Right kidney (tissue), 1 donor: ENCODE results near the gene PRMT3.
"Not testable (repeated sequence)": the region's sequence is repeated elsewhere in the genome, so short reads cannot be mapped to it uniquely, and the experiment has no call there.

ENCODE experiments used
- DNase-seq: peaks from one replicate; pipeline ENCODE4 v3.0.0-alpha.2; 2016

The PRMT3 gene

DNA sequence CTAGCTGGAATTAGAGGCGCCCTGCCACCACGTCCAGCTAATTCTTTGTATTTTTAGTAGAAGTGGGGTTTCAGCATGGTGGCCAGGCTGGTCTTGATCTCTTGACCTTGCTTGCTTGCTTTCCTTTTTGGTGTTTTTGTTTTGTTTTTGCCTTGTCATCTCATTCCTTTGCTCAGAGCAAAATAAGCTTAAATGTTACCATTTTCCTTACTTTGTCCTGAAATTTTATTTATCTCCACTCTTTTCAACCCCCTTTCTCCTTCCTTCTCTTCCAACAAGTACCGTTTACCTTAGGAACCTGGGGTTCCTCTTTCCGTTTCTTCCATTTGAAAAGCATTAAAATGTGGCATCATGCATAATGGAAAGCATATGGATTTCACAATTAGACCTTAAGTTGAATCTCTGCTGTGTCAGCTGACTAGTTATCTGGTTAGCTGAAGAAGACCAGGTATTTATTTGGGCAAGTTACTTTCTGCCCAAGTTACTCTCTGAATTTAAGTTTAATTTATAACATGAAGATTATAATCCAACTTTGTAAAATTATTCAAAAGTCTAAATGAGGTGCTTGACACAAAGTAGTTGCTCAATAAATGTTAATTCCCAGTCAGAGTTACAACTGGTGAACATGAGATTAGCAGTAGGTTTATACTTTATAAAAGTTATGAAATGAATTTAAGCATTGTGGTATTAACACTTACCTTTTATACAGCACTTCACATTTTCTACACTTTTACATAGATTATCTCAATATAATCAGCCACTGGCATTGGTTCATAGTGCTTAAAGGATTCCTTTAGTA, 69.7 kb downstream of the PRMT3 start:
- no peak for DNase-seq

DNA sequence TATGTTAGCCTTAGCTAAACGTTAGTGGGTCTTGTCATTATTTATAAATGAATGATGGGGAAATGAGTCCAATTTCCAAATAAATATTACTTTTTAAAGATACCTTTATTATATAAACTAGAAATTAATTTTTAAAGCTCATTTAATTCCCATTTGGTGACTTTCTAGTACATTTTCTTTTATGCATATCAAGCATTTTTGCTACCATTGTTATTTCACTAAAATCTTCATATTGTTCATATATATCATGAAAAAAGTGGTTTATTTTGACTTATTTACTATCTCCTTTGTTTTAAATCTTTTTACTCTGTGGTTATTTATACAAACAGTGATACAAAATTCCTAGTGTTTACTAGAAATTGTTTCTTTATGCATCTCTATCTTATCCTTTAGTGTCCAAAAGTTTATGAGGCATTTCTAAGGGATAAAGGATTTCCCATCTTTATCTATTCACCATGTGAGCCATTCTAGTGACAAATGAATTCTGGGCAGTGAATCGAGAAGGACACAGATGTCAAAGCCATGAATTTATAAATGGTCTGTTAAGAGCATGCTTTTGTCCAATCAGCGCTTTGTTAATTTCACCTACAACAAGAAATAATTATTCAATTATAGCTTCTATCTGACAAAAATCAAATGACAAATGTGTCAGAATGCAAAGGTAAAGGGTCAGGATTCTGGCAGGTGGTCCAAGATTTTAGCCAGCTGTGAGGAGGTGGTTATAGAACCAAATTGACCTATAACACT, 70.6 kb downstream of the PRMT3 start:
- DNase-seq: no peak

DNA sequence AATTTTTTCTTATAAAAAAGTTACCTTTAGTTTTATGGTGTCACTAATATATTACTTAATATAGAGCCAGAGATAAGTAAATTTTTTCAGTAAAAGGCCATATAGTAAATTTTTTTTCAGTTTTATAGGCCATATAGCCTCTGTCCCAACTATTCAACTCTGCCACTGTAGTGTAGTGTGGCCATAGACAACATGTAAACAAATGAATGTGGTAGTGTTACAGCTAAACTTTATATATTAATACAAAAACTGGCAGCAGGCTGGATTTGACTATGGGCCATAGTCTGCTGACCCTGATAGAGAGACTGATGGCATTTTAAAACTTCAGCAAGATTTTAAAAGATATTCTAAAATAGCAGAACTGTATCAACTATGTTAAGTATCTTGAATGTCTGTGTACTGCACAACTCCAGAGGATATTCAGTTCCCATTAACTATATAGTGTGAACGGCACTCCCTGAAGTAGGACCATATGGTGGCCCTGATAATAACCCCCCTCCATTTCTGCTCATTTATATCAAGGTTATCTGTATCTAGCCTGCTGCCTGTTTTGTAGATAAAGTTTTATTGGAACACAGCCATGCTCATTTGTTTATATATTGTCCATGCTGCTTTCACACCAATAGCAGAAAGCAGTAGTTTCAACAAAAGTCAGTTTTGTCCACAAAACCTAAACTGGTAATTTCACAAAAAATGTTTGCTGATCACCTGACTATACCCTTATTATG, 71.6 kb downstream of the PRMT3 start:
- DNase-seq: no peak

DNA sequence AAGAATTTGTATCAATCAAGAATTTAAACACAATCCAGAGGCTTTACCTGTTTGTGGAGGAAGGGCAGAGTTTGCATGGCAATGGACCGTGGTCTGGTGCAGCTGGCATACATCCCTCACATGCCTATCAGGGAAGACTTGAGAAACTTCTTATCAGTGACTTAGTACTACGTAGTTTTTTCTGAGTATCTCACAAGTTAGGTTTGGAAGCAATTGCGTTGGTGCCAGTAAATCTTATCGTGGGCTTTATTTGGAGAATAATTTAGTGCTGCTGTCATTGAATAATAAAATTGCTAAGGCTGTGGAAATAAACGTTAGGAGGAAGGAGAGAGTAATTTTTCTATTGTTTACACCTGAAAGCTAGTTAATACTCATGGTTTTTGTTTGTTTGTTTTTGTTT, 72.3 kb downstream of the PRMT3 start:
- DNase-seq: no peak

DNA sequence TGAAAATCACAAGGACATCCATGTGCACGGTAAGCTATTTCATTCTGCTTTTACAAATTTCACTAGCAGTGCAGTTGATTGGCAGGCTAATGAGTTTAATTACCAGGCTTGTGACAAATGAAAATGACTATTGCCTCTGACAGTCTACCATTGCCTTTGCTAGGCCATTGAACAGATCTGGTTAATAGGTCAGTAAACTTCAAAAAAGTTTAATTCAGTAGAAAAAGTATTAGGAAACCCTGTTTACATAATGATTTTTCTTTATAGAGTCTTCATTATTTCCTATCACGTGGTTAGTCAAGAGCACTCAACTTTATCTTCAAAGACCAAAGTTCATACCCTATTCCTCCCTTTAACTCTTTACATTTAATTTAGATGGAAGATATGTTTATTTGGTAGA, 77.0 kb downstream of the PRMT3 start:
- DNase-seq: no peak

DNA sequence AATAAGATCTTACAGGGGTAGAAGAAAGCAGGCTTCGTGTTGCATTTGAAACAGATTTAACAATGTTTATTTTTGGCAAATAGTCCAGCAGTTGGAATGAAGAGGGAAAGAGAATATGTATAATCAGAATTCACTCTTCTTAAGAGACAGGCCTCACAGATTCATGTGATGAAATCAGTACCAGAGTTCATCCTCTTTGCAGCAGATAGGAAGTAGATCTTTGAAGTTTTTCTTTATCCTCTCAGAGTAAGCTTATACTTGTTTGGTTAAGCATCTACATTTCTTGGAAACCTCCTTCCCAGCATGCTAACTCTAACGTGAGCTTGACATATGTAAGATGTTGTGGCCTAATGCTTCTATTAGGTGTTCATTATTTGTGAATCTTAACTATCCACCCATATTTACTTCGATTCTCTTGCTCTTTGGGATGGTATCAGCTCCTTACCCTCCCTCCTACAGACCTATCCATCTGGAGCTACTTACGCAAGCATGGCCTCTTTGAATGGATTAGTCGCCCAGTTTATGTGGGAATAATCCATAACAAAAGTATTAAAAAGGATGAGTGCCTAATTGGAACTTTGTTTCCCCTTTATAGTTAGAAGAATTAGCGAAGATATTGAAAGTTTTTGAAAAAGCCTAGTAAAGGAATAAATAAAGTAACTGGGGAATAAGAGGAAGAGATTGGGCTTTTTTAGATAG, 80.1 kb downstream of the PRMT3 start:
- no peak for DNase-seq

DNA sequence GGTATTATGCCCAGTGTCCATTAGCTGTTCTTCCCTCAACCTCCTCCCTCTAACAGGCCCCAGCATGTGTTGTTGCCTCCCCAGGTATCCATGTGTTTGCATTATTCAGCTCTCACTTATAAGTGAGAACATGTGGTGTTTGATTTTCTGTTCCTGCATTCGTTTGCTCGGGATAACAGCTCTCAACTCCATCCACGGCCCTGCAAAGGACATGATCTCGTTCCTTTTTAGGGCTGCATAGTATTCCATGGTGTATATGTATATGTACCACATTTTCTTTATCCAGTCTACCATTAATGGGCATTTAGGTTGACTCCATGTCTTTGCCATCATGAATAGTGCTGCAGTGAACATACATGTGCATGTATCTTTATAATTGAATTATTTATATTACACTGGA, 82.8 kb downstream of the PRMT3 start:
- no peak for DNase-seq

DNA sequence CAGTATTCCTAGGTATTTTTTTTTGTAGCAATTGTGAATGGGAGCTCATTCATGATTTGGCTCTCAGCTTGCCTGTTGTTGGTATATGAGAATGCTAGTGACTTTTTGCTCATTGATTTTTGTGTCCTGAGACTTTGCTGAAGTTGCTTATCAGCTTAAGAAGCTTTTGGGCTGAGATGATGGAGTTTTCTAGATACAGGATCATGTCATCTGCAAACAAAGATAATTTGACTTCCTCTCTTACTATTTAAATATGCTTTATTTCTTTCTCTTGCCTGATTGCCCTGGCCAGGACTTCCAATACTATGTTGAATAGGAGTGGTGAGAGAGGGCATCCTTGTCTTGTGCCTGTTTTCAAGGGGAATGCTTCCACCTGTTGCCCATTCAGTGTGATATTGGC, 84.4 kb downstream of the PRMT3 start:
- not testable (repeated sequence) for DNase-seq

DNA sequence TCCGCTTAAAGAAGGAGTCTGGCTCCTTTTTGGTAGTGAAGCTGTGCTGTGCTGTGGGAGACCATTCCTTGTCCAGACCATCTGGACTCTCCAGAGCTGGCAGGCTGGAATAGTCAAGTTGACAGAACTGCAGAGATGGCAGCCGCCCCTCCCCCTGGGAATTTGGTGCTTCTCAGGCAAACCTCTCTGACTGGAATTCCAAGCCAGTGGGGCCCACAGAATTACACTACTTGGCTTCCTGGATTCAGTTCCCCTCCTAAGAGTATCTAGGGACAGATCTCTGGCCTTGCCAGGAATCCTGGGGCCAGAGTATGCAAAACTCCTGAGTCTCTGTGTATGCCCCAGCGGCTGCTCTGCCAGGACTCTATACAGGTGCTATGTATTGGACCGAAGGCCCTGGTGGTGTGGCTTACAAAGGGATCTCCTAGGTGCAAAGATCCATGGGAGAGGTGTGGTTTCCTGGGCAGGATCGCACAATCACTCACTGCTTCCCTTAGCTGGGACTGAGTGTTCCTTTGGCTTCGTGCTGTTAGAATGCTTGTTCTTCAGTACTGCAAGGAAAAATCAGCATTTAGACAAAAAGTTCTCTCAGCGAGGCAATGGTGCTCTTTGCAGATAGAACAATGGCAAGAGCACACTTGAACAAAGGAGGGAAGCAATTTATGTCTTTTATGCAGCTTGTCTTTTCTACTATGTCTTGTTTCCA, 86.8 kb downstream of the PRMT3 start:
- no peak for DNase-seq

DNA sequence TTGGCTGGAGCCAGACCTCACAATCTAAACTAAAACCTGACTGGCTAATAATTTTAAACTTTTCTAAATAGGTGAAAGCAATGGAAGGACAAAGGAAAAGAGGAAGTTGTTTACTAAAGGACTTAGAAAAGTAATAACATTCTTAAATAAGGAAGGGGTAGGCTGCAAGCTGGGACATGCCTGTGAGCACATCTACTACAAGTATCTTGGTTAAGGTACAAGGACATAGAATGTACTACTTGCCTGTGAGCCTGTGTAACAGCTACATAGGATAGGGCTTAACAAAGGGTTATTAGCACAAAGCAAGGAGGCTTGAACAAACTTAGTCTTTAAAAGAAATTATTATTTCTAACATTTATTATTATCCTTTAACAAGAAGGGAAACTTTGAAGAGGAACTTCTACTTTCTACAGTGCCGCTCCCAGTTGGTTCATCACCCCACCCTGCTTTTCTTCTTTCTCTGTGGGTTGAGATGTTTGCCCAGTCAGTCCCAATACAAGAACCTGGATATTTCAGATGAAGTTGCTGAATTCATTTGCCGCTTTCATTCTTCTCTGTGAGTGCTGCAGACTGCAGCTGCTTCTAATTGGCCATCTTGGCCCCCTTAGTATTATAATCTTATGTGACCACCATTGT, 87.5 kb downstream of the PRMT3 start:
- DNase-seq: no peak

DNA sequence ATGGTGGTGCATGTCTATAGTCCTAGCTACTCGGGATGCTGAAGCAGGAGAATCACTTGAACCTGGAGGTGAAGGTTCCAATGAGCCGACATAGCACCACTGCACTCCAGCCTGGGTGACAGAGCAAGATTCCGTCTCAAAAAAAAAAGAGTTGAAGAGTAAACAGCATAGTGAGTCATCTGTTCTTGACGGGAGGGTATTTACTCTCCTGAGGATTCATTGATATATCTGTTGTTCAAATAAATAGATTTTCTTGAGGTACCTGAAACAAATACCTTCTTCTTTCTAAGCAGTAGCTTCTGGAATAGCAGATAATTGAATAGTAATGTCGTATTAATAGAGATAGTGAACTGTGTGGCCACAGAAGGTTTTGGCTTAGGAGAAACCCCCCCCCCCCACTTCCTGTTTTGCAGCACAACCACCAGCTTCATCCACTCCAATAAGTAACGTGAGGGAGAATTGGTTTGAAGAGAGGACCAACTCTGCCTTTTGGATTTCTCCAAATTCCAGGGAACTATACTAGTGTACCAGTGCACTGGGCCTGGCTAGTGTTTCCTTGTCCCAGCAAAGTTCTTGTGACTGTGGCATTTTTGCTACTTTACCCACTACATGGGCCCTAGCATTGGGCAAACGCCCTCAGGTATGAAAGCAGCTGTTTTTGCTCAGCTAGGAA, 90.0 kb downstream of the PRMT3 start:
- DNase-seq: no peak

DNA sequence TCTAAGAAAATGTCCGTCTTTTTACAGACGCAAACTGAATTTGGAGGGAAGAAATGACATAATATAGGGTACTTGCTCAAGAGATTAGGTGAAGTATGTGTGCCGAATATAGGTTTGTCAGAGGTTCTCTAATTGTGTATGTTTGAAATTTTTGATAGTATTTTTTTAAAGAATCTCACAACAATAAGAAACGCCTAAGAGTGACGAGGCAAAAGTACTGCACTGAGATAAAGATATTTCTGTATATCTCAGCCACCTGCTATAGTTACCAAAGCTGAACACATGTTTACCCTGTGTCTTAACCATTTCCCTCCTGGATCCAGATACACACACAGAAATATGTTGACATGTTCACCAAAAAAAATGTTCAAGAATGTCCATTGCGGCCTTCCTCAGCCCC, 92.0 kb downstream of the PRMT3 start:
- DNase-seq: no peak

DNA sequence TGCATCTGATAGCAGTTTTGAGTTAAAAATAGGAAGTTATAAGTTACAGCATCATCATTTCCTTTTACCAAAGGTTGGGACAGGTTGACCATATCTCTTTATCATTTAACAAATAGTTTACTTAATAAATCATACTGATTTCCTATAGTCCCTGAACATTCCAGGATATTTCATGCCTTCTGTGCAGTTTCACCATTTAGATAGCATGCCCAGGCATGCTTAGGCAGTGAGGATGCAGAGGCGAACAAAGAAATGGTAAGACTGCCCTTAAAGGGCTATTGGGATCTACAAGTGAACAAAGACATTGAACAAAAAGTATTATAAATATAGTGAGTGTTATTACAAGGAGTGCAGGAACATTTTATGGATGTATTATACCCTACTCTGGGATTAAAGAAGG, 96.4 kb downstream of the PRMT3 start:
- no peak for DNase-seq

DNA sequence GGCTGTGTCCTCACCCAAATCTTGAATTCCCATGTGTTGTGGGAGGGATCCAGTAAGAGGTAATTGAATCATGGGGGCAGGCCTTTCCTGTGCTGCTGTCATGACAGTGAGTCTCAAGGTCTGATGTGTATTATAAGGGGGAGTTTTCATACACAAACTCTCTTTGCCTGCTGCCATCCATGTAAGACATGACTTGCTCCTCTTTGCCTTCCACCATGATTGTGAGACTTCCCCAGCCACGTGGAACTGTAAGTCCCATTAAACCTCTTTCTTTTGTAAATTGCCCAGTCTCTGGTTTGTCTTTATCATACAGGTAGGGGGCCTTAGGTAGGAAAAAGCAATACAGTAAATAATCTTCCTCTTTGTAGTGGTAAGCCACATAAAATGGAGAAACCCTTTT, 96.9 kb downstream of the PRMT3 start:
- DNase-seq: not testable (repeated sequence)

DNA sequence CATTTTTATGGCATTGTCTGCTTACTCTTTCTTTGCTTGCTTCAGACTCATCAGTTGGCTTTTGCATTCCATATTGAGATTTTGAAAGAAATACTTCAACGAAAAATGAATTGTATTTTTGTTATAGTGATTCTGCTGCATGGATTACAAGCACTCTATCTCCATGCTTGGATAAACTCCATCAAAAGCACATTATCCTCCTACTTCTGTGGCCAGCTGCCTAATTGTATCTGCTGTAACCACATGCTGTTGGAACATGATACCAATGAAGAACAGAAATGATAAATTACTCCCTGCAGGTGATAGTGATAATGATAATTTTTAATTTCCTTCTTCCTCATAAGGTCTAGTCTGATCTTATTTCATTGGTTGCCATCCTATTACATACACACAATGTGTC, 100.8 kb downstream of the PRMT3 start:
- no peak for DNase-seq

DNA sequence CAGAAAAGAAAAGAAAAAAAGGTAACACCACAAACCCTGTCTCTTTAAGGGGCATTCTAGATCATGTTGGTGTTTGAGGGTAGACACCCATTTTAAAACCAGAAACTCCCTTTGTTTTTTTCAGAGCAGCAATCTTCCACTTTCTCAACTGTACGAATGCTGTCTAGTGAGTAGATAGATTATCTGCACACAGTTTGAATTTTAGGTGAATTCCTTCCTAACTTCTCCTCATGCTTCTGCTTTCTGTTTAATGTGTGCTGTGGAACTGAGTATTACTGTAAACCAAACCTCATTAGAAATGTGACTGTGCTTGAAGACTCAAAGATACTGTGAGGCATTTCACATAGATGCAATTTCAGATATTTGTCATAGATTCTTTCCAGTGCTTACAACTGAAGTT, 102.4 kb downstream of the PRMT3 start:
- no peak for DNase-seq

DNA sequence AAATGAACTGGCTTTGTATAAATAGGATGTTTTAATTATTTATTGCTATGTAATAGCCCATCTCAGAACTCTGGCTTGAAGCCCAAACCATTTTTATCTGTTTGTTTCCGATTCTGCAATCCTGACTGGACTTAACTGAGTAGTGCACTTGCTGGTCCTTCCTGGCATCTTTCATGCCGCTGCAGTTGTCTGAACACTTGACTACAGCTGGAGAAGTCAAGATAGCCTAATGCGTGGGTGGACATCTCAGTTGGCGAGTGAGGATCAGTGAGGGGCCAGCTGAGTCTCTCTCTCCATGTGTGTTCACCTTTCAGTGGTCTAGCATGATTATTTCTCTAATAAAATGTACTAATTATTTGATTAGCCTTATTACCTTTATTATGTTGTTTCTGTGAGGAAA, 105.8 kb downstream of the PRMT3 start:
- no peak for DNase-seq

DNA sequence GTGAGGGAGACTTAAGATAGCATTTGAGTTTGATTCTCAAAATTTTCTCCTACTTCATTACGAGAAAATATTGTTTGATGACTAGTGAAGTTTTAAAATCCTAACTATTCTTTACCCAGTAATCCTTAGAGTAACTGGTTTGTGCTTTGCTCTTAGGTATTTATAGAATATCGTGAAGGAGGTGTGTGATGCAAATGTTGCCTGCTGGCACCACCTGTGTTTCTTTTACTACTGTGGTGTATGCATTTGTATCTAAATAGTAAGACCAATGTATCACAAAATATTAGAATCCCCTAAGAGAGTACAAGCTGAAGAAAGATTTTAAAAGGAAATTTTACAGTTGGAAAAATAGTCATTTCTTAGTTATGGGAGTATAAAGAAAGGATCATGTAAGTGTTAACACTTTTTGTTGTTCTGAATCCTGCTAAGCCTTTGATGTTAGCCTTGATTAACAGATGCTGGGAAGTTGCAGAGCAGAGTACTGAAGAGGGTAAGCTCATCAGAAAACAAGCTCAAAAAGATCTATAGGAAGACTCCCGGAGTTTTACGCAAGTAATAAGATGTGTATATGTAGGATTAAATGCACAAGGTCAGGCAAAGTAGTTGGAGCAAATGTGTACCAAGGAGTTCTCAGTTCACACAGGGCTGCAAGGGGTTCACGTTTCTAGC, 109.7 kb downstream of the PRMT3 start:
- no peak for DNase-seq

DNA sequence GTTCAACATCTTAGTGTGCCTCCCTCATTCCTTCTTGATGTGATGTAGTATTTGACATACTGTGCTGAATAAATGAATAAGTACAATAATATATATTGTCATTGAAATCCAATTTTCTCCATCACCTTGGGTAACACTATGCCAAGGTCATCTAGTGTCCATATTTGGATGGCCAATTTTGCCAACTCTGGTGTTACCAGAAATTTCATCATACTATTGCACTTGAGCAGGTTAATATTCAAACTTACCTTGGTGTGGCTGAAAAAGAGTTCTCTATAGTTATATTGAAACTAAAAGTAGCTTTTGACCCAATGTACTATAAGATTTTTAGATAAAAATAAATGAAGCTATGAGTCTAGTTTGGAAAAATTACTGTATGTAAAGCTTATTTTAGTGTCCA, 113.7 kb downstream of the PRMT3 start:
- DNase-seq: no peak

DNA sequence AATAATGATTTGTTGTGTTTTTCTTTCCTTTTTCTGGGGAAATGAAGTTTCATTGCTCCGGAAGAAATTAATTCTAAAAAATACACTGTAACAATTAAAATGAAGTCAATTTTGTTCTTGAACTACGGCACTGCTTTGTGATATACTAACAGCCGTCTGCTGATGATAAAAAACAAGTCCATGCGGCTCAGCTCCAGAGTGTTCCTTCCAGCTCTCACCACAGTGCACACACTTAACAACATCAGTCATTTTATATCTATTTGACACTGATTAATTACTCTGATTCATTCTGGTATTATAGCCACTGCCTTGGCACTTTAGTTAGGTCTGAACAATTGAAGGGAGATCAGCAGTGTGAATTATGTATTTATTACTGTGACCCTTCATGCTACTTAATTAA, 114.5 kb downstream of the PRMT3 start:
- no peak for DNase-seq
